H1 (cell line): ENCODE data around the gene SPINK9.

Experiments
- ATF3 ChIP-seq: IDR thresholded peaks from 2 replicates; pipeline ENCODE4 v1.6.1; 2011; ENCODE audit warnings: low read depth, mild to moderate bottlenecking, low read length; ENCODE audit not compliant: insufficient read depth
- CBX8 ChIP-seq: fragments of 300-800, 300-1000 bp; sonication (generic); IDR thresholded peaks from 2 replicates; pipeline ENCODE4 v1.7.1; 2016; ENCODE audit warnings: low read depth, low read length, borderline replicate concordance
- EZH2 ChIP-seq: fragments of 200-600 bp; sonication (generic); IDR thresholded peaks from 2 replicates; pipeline ENCODE4 v1.7.1; 2012; ENCODE audit warnings: low read depth, mild to moderate bottlenecking, moderate library complexity, low read length, inconsistent platforms; ENCODE audit not compliant: severe bottlenecking
- NANOG ChIP-seq: IDR thresholded peaks from 2 replicates; pipeline ENCODE4 v1.6.1; 2011; ENCODE audit warnings: low read length, low read depth, mild to moderate bottlenecking, inconsistent platforms; ENCODE audit not compliant: insufficient read depth, poor library complexity, severe bottlenecking
- RBBP5 ChIP-seq: IDR thresholded peaks from 2 replicates; pipeline ENCODE4 v1.7.1; 2012; ENCODE audit warnings: low read depth, mild to moderate bottlenecking, inconsistent platforms, low read length, moderate library complexity, borderline replicate concordance
- TAF1 ChIP-seq: IDR thresholded peaks from 2 replicates; pipeline ENCODE4 v1.6.1; 2011; ENCODE audit warnings: mild to moderate bottlenecking, low read depth, low read length
- TF ChIP-seq, protein P1 (sequence below): IDR thresholded peaks from 2 replicates; pipeline ENCODE4 v1.6.1; 2011; ENCODE audit warnings: low read length, improper control_type of control experiment
- TF ChIP-seq, protein P2 (sequence below), 3 experiments: IDR thresholded peaks; 1 replicate in 2 of 3; 2 replicates in 1 of 3; pipeline versions ENCODE4 v1.5.1 to v1.6.1; 2011; ENCODE audit warnings: low read length in 3 of 3, mild to moderate bottlenecking in 3 of 3, inconsistent platforms in 2 of 3, low read depth in 1 of 3, moderate library complexity in 1 of 3; ENCODE audit not compliant: insufficient read depth in 1 of 3; ENCODE audit errors: control extremely low read depth in 1 of 3

DNA sequence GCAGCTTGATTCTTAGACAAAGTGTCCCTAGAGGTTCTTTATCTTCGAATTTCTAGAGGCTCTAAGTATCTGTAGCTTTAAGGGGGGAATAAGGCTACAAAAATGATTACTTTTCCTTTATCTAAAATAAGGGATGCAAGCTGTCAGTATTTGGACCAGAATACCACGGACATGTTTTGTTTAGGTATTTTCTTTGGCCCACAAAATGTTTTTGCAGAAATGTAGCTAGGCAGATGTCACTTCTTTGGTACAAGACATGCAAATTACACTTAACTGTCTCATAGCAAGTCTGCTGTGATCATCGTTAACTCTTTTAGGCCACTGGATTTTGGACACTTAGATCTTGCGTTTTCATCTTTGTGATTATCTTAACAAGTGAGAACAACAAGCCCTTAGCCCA is 20.6 kb upstream of the SPINK9 start:
- TF ChIP-seq EZH2 (no peak), CBX8 (no peak), TAF1 (no peak), ATF3 (no peak), NANOG (no peak), RBBP5 (no peak)
- TF ChIP-seq, protein P1, sequence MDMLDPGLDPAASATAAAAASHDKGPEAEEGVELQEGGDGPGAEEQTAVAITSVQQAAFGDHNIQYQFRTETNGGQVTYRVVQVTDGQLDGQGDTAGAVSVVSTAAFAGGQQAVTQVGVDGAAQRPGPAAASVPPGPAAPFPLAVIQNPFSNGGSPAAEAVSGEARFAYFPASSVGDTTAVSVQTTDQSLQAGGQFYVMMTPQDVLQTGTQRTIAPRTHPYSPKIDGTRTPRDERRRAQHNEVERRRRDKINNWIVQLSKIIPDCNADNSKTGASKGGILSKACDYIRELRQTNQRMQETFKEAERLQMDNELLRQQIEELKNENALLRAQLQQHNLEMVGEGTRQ = no peak
- TF ChIP-seq, protein P2, sequence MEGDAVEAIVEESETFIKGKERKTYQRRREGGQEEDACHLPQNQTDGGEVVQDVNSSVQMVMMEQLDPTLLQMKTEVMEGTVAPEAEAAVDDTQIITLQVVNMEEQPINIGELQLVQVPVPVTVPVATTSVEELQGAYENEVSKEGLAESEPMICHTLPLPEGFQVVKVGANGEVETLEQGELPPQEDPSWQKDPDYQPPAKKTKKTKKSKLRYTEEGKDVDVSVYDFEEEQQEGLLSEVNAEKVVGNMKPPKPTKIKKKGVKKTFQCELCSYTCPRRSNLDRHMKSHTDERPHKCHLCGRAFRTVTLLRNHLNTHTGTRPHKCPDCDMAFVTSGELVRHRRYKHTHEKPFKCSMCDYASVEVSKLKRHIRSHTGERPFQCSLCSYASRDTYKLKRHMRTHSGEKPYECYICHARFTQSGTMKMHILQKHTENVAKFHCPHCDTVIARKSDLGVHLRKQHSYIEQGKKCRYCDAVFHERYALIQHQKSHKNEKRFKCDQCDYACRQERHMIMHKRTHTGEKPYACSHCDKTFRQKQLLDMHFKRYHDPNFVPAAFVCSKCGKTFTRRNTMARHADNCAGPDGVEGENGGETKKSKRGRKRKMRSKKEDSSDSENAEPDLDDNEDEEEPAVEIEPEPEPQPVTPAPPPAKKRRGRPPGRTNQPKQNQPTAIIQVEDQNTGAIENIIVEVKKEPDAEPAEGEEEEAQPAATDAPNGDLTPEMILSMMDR (IDR thresholded peaks at IDR 0.05; ENCODE audit: control extremely low read depth in 1 of 3, insufficient read depth in 1 of 3, low read depth in 1 of 3, low read length in 3 of 3) = no peak
